K562 (cell line): ENCODE data around the gene CXCR5. TPM values are rescaled to one million over a fixed set of nuclear protein-coding genes. Genes with fewer than 3 reads are reported as not detected.

Experiments
- ATAC-seq: fragments of 200-7000 bp; cut with Tn5 transposase; 3 replicates; pipeline ENCODE4 v1.9.1; 2020; ENCODE audit warnings: moderate library complexity
- BruUV-seq: library from RNA; stranded (reverse); fragments of 400-500 nt; replicated peaks from 2 replicates; lab custom pipeline; 2021; lab: Mats Ljungman, UMichigan
- CTCF ChIA-PET: fragments of 300-600 bp; formaldehyde crosslinking; extraction: SDS; loops from one replicate; lab custom pipeline; 2021; ENCODE audit warnings: low intra/inter-chr PET ratio; lab: Yijun Ruan, JAX
- POLR2A ChIA-PET: fragments of 300-600, 350-650 bp; sonication (Branson Sonifier 250); formaldehyde crosslinking; extraction: SDS; loops from one replicate; lab custom pipeline; 2021; ENCODE audit warnings: antibody characterized with exemption, inconsistent platforms; lab: Yijun Ruan, JAX
- DNase-seq, 4 experiments: peaks; one replicate each; pipeline versions ENCODE4 v3.0.0 to v3.0.0-alpha.2; 2011 to 2018; ENCODE audit warnings: low spot score in 3 of 4, mixed read lengths in 3 of 4; ENCODE audit errors: extremely low read depth in 1 of 4
- FAIRE-seq: peaks from 2 replicates; lab custom pipeline; 2011; peaks lifted over from hg19 to GRCh38; lab: Jason Lieb, UNC
- H2AFZ ChIP-seq: 2 replicates; pipeline ENCODE4 v1.6.0; 2011; ENCODE audit warnings: low read depth, low read length, control low read depth, inconsistent platforms
- H3K27ac ChIP-seq: fragments of 200-600 bp; 3 replicates; pipeline ENCODE4 v1.8.0; 2011; ENCODE audit warnings: low read depth, mild to moderate bottlenecking, control low read depth, inconsistent platforms, low read length, moderate library complexity, mixed read lengths; ENCODE audit errors: extremely low read depth
- H3K27me3 ChIP-seq, 2 experiments: fragments of 300-600 bp in 1 of 2; 2 replicates in 1 of 2; 3 replicates in 1 of 2; pipeline versions ENCODE4 v1.6.0 to v1.8.0; 2011; ENCODE audit warnings: inconsistent platforms in 2 of 2, low read length in 2 of 2, mild to moderate bottlenecking in 1 of 2, mixed read lengths in 1 of 2, moderate library complexity in 1 of 2; ENCODE audit not compliant: control insufficient read depth in 2 of 2, insufficient read depth in 2 of 2
- H3K36me3 ChIP-seq: fragments of 300-600 bp; 3 replicates; pipeline ENCODE4 v1.8.0; 2011; ENCODE audit warnings: mild to moderate bottlenecking, low read length, inconsistent platforms; ENCODE audit not compliant: control insufficient read depth, insufficient read depth
- H3K4me1 ChIP-seq, 2 experiments: fragments of 200-600 bp in 1 of 2; replicated peaks in 1 of 2; 2 replicates in 1 of 2; 3 replicates in 1 of 2; pipeline versions ENCODE4 v1.5.1 to v1.8.0; 2011; ENCODE audit warnings: inconsistent platforms in 2 of 2, low read length in 2 of 2, mild to moderate bottlenecking in 1 of 2, mixed read lengths in 1 of 2, moderate library complexity in 1 of 2; ENCODE audit not compliant: control insufficient read depth in 2 of 2, insufficient read depth in 2 of 2
- H3K4me2 ChIP-seq: 2 replicates; pipeline ENCODE4 v1.6.1; 2011; ENCODE audit warnings: low read length, control low read depth, inconsistent platforms, mixed read lengths; ENCODE audit not compliant: insufficient read depth
- H3K4me3 ChIP-seq: fragments of 200-600 bp; sonication (generic), shearing (Covaris generic); 2 replicates; pipeline ENCODE4 v1.5.1; 2016; ENCODE audit warnings: control low read depth, inconsistent platforms
- H3K79me2 ChIP-seq: fragments of 200-600 bp; 3 replicates; pipeline ENCODE4 v1.8.0; 2011; ENCODE audit warnings: low read length, inconsistent platforms; ENCODE audit not compliant: control insufficient read depth, insufficient read depth
- H3K9ac ChIP-seq, 2 experiments: 2 replicates each; pipeline versions ENCODE4 v1.6.0 to v1.6.1; 2011; ENCODE audit warnings: low read depth in 2 of 2, low read length in 2 of 2, control low read depth in 1 of 2, inconsistent platforms in 1 of 2, mild to moderate bottlenecking in 1 of 2, mixed read lengths in 1 of 2; ENCODE audit not compliant: insufficient read depth in 1 of 2
- H3K9me1 ChIP-seq: one replicate; pipeline ENCODE4 v1.6.0; 2011; ENCODE audit warnings: inconsistent platforms, mild to moderate bottlenecking, low read length, moderate library complexity; ENCODE audit not compliant: control insufficient read depth, insufficient read depth
- H3K9me3 ChIP-seq: replicated peaks from 2 replicates; pipeline ENCODE4 v1.5.1; 2011; ENCODE audit warnings: low read depth, low read length, inconsistent platforms; ENCODE audit not compliant: control insufficient read depth, insufficient read depth
- H4K20me1 ChIP-seq: replicated peaks from 2 replicates; pipeline ENCODE4 v1.6.1; 2011; ENCODE audit warnings: low read length, inconsistent platforms, mixed read lengths; ENCODE audit not compliant: control insufficient read depth, insufficient read depth
- C11orf30 ChIP-seq: fragments of 450-650 bp; IDR thresholded peaks from 2 replicates; pipeline ENCODE4 v1.6.1; 2016; ENCODE audit warnings: low read depth, mild to moderate bottlenecking
- DACH1 ChIP-seq: fragments of 450-650 bp; IDR thresholded peaks from 2 replicates; pipeline ENCODE4 v1.6.1; 2018; ENCODE audit not compliant: partially characterized antibody
- KDM2B ChIP-seq: fragments of 250-450 bp; sonication (Bioruptor Pico); IDR thresholded peaks from 2 replicates; pipeline ENCODE4 v1.8.0; 2021; ENCODE audit warnings: mild to moderate bottlenecking, moderate library complexity
- ZNF644 ChIP-seq: fragments of 200-800 bp; sonication (Bioruptor generic); IDR thresholded peaks from 2 replicates; pipeline ENCODE4 v1.6.1; 2016; ENCODE audit warnings: low read depth, missing genetic modification characterization, missing compliant biosample characterization
- ZSCAN32 ChIP-seq: fragments of 450-650 bp; formaldehyde crosslinking; IDR thresholded peaks from 2 replicates; pipeline ENCODE4 v1.4.0; 2020; ENCODE audit warnings: mild to moderate bottlenecking, moderate library complexity
- WGBS: fragments of 100-300 bp; shearing (Covaris generic); methylation state at CpG from one replicate; pipeline ENCODE4 v1.1.6; 2016; ENCODE audit warnings: low coverage, mixed read lengths; ENCODE audit not compliant: insufficient coverage; ENCODE audit errors: missing lambda C conversion rate; 5-methylcytosine and 5-hydroxymethylcytosine counted together
- in situ Hi-C: fragments of 300-500 bp; cut with MboI; formaldehyde crosslinking; loops from 4 replicates; pipeline ENCODE4 v1.15.0; 2018; ENCODE audit warnings: inconsistent platforms, mixed read lengths
- intact Hi-C: fragments of 100-400 bp; cut with micrococcal nuclease; formaldehyde crosslinking; loops from 2 replicates; pipeline ENCODE4 v1.14.2; 2022
- polyA plus RNA-seq, 8 experiments: library from polyadenylated mRNA; depleted of rRNA in 4 of 8; stranded (reverse) in 5 of 8; unstranded in 3 of 8; fragments of >200 nt; fragmentation: Nextera tagmentation in 2 of 8; fragmentation: Illumina TruSeq in 1 of 8; extraction: Ambion mirVana in 2 of 8; extraction: Trizol in 1 of 8; gene quantifications; 2 replicates each; pipeline versions ENCODE4 v1.2.1 to v1.2.3, GENCODE V29; 2011 to 2014; ENCODE audit warnings: inconsistent platforms in 1 of 8, missing spikeins in 1 of 8
- total RNA-seq, 7 experiments: library from RNA; depleted of rRNA in 6 of 7; stranded (reverse); fragments of >200 nt in 6 of 7; fragmentation: Illumina TruSeq in 2 of 7; extraction: Trizol in 2 of 7; gene quantifications; 2 replicates each; pipeline versions ENCODE4 v1.2.1 to v1.2.3, GENCODE V29; 2011 to 2021; ENCODE audit warnings: low replicate concordance in 1 of 7
- TF ChIP-seq, protein P1 (sequence below): IDR thresholded peaks from 2 replicates; pipeline ENCODE4 v1.6.1; 2016; ENCODE audit warnings: missing genetic modification characterization, missing compliant biosample characterization

The CXCR5 gene
- total and polyA plus RNA-seq, 9 of the 15 experiments (the other 6 are each of a cell fraction or from before 2014, with no cell fraction given) = 0.03 to 0.06 TPM; not detected in 7

- no peak for TF ChIP-seq DACH1
- TF ChIP-seq C11orf30 = 0 out of 2 replicates have a peak, but pooled peaks have one; percentile 32
- no peak for TF ChIP-seq KDM2B (CRISPR knock-in tag)
- TF ChIP-seq ZNF644 (tag) = no peak
Measured at GRCh38 chr11:118872403-118872821, 11.3 kb upstream of the CXCR5 start (continued).

DNA sequence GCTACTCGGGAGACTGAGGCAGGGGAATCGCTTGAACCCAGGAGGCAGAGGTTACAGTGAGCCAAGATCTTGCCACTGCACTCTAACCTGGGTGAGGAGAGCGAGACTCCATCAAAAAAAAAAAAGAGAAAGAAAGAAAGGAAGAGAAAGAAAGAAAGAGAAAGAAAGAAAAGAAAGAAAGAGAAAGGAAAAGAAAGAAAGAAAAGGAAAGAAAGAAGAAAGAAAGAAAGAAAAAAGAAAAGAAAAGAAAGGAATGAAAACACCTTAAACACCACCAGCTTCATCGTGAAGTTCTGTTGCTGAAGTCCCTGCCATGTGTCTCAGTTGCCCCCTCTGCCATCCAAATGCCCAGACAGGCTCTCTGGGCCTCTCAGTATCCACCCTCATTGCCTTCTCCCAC, 9.9 kb upstream of the CXCR5 start:
- no peaks in the 10 kb centered on the region for H3K9me1 ChIP-seq
- CTCF ChIA-PET = no interaction called here
- BruUV-seq = no TSS peak
- POLR2A ChIA-PET = interaction anchor here (0.7 kb wide), 1 partner anchor 1553 kb away, joined by 3 read pairs; no protein-coding TSS in a partner anchor
- no peaks in the 10 kb centered on the region for H4K20me1 ChIP-seq
- H3K27ac ChIP-seq = no peak overlapping the region
- in situ Hi-C loops (no loop called here), intact Hi-C loops (no loop called here)
- DNase-seq = no peak
- 18% methylated on average over 4 of the region's 4 CpGs for WGBS
- ATAC-seq = no peak
- peaks cover 0 to 20% of the 10 kb centered on the region in 2 experiments; a peak in 3 of 5 replicates for H3K4me1 ChIP-seq
- no peaks in the 10 kb centered on the region for H3K79me2 ChIP-seq
- no peak overlapping the region for H3K4me3 ChIP-seq
- H3K27me3 ChIP-seq = no peaks in the 10 kb centered on the region
- H3K36me3 ChIP-seq = no peaks in the 10 kb centered on the region
- no peak overlapping the region for H3K4me2 ChIP-seq
- TF ChIP-seq, protein P1, sequence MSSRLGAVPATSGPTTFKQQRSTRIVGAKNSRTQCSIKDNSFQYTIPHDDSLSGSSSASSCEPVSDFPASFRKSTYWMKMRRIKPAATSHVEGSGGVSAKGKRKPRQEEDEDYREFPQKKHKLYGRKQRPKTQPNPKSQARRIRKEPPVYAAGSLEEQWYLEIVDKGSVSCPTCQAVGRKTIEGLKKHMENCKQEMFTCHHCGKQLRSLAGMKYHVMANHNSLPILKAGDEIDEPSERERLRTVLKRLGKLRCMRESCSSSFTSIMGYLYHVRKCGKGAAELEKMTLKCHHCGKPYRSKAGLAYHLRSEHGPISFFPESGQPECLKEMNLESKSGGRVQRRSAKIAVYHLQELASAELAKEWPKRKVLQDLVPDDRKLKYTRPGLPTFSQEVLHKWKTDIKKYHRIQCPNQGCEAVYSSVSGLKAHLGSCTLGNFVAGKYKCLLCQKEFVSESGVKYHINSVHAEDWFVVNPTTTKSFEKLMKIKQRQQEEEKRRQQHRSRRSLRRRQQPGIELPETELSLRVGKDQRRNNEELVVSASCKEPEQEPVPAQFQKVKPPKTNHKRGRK (tag) = peak; percentile 77
- TF ChIP-seq ZSCAN32 = no peak
- H2AFZ ChIP-seq = no peak overlapping the region
- H3K9me3 ChIP-seq = no peaks in the 10 kb centered on the region
- no peak for FAIRE-seq
- H3K9ac ChIP-seq = no peak overlapping the region; a peak in 1 of 4 replicates
